HEK293 (cell line): ENCODE results near the gene FNIP1.

Source experiments
- CTCF ChIA-PET: fragments of 350-600 bp; formaldehyde crosslinking; extraction: SDS; loops from one replicate; lab custom pipeline; 2021; ENCODE audit warnings: antibody characterized with exemption; lab: Yijun Ruan, JAX
- POLR2A ChIA-PET: fragments of 300-600 bp; formaldehyde crosslinking; extraction: SDS; loops from one replicate; lab custom pipeline; 2020; ENCODE audit warnings: antibody characterized with exemption, inconsistent platforms; lab: Yijun Ruan, JAX
- H3K27ac ChIP-seq: fragments of 200-500 bp; sonication (Bioruptor generic); 2 replicates; pipeline ENCODE4 v1.5.1; 2014; ENCODE audit warnings: low read depth, low read length, control low read depth, inconsistent platforms; ENCODE audit errors: extremely low read depth
- H3K36me3 ChIP-seq, 2 experiments: fragments of 200-500 bp in 1 of 2; sonication (Bioruptor generic) in 1 of 2; 1 replicate in 1 of 2; 2 replicates in 1 of 2; pipeline ENCODE4 v1.5.1; 2014 to 2017; ENCODE audit warnings: inconsistent platforms in 2 of 2, low read length in 2 of 2; ENCODE audit not compliant: control insufficient read depth in 2 of 2, insufficient read depth in 1 of 2
- H3K4me1 ChIP-seq: fragments of 200-500 bp; sonication (Bioruptor generic); 2 replicates; pipeline ENCODE4 v1.5.1; 2014; ENCODE audit warnings: mild to moderate bottlenecking, low read length, inconsistent platforms; ENCODE audit not compliant: control insufficient read depth, insufficient read depth
- H3K4me3 ChIP-seq: 2 replicates; pipeline ENCODE4 v1.5.1; 2011; ENCODE audit warnings: low read depth, mild to moderate bottlenecking, control low read depth, low read length, moderate library complexity
- H3K9me3 ChIP-seq: fragments of 200-500 bp; sonication (Bioruptor generic); 2 replicates; pipeline ENCODE4 v1.5.1; 2014; ENCODE audit warnings: low read depth, low read length, inconsistent platforms; ENCODE audit not compliant: control insufficient read depth, insufficient read depth
- FEZF1 ChIP-seq: fragments of 450-650 bp; formaldehyde crosslinking; IDR thresholded peaks from 2 replicates; pipeline ENCODE4 v1.5.1; 2016; ENCODE audit warnings: missing biosample characterization, missing genetic modification characterization
- KLF9 ChIP-seq: fragments of 450-650 bp; formaldehyde crosslinking; IDR thresholded peaks from 2 replicates; pipeline ENCODE4 v1.5.1; 2016; ENCODE audit warnings: missing biosample characterization, missing genetic modification characterization, low read depth
- MEIS1 ChIP-seq: sonication (generic); formaldehyde crosslinking; IDR thresholded peaks from 2 replicates; pipeline ENCODE4 v1.8.1; 2022; ENCODE audit warnings: missing genetic modification reagents, mild to moderate bottlenecking, borderline replicate concordance
- RBAK ChIP-seq: fragments of 450-650 bp; formaldehyde crosslinking; IDR thresholded peaks from 2 replicates; pipeline ENCODE4 v1.5.1; 2016; ENCODE audit warnings: missing biosample characterization, missing genetic modification characterization
- SP7 ChIP-seq: fragments of 450-650 bp; formaldehyde crosslinking; IDR thresholded peaks from 2 replicates; pipeline ENCODE4 v1.5.1; 2016; ENCODE audit warnings: missing biosample characterization, missing genetic modification characterization
- ZIC2 ChIP-seq: fragments of 450-650 bp; formaldehyde crosslinking; IDR thresholded peaks from 2 replicates; pipeline ENCODE4 v1.5.1; 2016; ENCODE audit warnings: missing biosample characterization, missing genetic modification characterization
- ZNF121 ChIP-seq: fragments of 450-650 bp; formaldehyde crosslinking; IDR thresholded peaks from 2 replicates; pipeline ENCODE4 v1.5.1; 2016; ENCODE audit warnings: missing biosample characterization, missing genetic modification characterization
- ZNF133 ChIP-seq: fragments of 450-650 bp; formaldehyde crosslinking; IDR thresholded peaks from 2 replicates; pipeline ENCODE4 v1.5.1; 2016; ENCODE audit warnings: missing biosample characterization, missing genetic modification characterization
- ZNF175 ChIP-seq: fragments of 450-650 bp; formaldehyde crosslinking; IDR thresholded peaks from 2 replicates; pipeline ENCODE4 v1.5.1; 2016; ENCODE audit warnings: missing biosample characterization, missing genetic modification characterization
- ZNF184 ChIP-seq: fragments of 450-650 bp; IDR thresholded peaks from 2 replicates; pipeline ENCODE4 v1.5.1; 2018; ENCODE audit warnings: missing biosample characterization, mild to moderate bottlenecking, missing genetic modification characterization
- ZNF2 ChIP-seq: fragments of 450-650 bp; formaldehyde crosslinking; IDR thresholded peaks from 2 replicates; pipeline ENCODE4 v1.5.1; 2016; ENCODE audit warnings: missing biosample characterization, missing genetic modification characterization
- ZNF202 ChIP-seq: fragments of 450-650 bp; formaldehyde crosslinking; IDR thresholded peaks from 2 replicates; pipeline ENCODE4 v1.5.1; 2016; ENCODE audit warnings: missing biosample characterization, missing genetic modification characterization, borderline replicate concordance
- ZNF544 ChIP-seq: fragments of 450-650 bp; formaldehyde crosslinking; IDR thresholded peaks from 2 replicates; pipeline ENCODE4 v1.5.0; 2017; ENCODE audit warnings: missing biosample characterization, missing genetic modification characterization
- ZNF596 ChIP-seq: fragments of 450-650 bp; IDR thresholded peaks from 2 replicates; pipeline ENCODE4 v1.5.0; 2018; ENCODE audit warnings: missing biosample characterization, mild to moderate bottlenecking, missing genetic modification characterization, moderate library complexity
- ZNF600 ChIP-seq: fragments of 450-650 bp; formaldehyde crosslinking; IDR thresholded peaks from 2 replicates; pipeline ENCODE4 v1.5.1; 2016; ENCODE audit warnings: missing biosample characterization, missing genetic modification characterization
- ZNF658 ChIP-seq: fragments of 450-650 bp; formaldehyde crosslinking; IDR thresholded peaks from 2 replicates; pipeline ENCODE4; 2016; ENCODE audit warnings: missing biosample characterization, missing genetic modification characterization
- ZNF664 ChIP-seq: fragments of 450-650 bp; formaldehyde crosslinking; IDR thresholded peaks from 2 replicates; pipeline ENCODE4 v1.5.1; 2016; ENCODE audit warnings: missing biosample characterization, missing genetic modification characterization
- ZNF670 ChIP-seq: fragments of 450-650 bp; formaldehyde crosslinking; IDR thresholded peaks from 2 replicates; pipeline ENCODE4 v1.5.1; 2016; ENCODE audit warnings: missing biosample characterization, missing genetic modification characterization, low read depth
- ZNF776 ChIP-seq: fragments of 450-650 bp; formaldehyde crosslinking; IDR thresholded peaks from 2 replicates; pipeline ENCODE4 v1.5.0; 2017; ENCODE audit warnings: missing biosample characterization, missing genetic modification characterization, borderline replicate concordance
- TF ChIP-seq, protein P1 (sequence below): sonication (generic); formaldehyde crosslinking; IDR thresholded peaks from 2 replicates; pipeline ENCODE4 v1.8.1; 2022; ENCODE audit warnings: mild to moderate bottlenecking, moderate library complexity, missing genetic modification reagents
- TF ChIP-seq, protein P2 (sequence below): fragments of 450-650 bp; formaldehyde crosslinking; IDR thresholded peaks from 2 replicates; pipeline ENCODE4 v1.5.1; 2016; ENCODE audit warnings: missing biosample characterization, missing genetic modification characterization
- TF ChIP-seq, protein P3 (sequence below): fragments of 450-650 bp; formaldehyde crosslinking; IDR thresholded peaks from 2 replicates; pipeline ENCODE4 v1.5.1; 2016; ENCODE audit warnings: missing biosample characterization, missing genetic modification characterization
- TF ChIP-seq, protein P4 (sequence below): fragments of 450-650 bp; formaldehyde crosslinking; IDR thresholded peaks from 2 replicates; pipeline ENCODE4 v1.5.1; 2016; ENCODE audit warnings: missing biosample characterization, missing genetic modification characterization, low read depth

FNIP1 gene

DNA sequence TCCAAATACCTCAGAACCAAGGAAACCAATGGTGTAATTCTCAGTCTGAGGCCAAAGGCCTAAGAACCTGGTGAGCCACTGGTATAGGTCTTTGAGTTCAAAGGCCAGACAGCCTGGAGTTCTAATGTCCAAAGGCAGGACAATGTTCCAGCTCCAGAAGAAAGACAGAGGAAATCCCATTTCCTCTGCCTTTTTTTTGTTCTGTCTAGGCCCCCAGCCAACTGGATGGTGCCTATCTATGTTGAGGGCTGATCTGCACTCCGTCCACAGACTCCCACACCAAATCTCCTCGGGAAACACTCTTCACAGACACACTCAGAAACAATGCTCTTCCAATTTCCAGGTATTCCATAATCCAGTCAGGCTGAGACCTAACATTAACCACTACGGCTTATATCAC lies 30.1 kb downstream of the FNIP1 start:
- H3K36me3 ChIP-seq: no peaks in the 10 kb centered on the region
- H3K4me1 ChIP-seq: no peaks in the 10 kb centered on the region
- ChIA-PET CTCF (no interaction called here), POLR2A (no interaction called here)
- H3K27ac ChIP-seq: no peak overlapping the region
- no peaks in the 10 kb centered on the region for H3K9me3 ChIP-seq
- no peak for TF ChIP-seq ZNF121 (tag by site-specific recombination)
- no peak for TF ChIP-seq ZNF664 (tag by site-specific recombination)
- TF ChIP-seq ZIC2 (tag by site-specific recombination): no peak
- no peak for TF ChIP-seq RBAK (tag by site-specific recombination)
- TF ChIP-seq, protein P1, sequence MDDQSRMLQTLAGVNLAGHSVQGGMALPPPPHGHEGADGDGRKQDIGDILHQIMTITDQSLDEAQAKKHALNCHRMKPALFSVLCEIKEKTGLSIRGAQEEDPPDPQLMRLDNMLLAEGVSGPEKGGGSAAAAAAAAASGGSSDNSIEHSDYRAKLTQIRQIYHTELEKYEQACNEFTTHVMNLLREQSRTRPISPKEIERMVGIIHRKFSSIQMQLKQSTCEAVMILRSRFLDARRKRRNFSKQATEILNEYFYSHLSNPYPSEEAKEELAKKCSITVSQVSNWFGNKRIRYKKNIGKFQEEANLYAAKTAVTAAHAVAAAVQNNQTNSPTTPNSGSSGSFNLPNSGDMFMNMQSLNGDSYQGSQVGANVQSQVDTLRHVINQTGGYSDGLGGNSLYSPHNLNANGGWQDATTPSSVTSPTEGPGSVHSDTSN (CRISPR knock-in tag): no peak
- TF ChIP-seq ZNF184 (tag by site-specific recombination): no peak
- TF ChIP-seq KLF9 (tag by site-specific recombination): no peak
- no peak for TF ChIP-seq ZNF776 (tag by site-specific recombination)
- no peak for TF ChIP-seq ZNF596 (tag by site-specific recombination)
- TF ChIP-seq ZNF600 (tag by site-specific recombination): no peak
- TF ChIP-seq ZNF670 (tag by site-specific recombination): no peak
- TF ChIP-seq, protein P2, sequence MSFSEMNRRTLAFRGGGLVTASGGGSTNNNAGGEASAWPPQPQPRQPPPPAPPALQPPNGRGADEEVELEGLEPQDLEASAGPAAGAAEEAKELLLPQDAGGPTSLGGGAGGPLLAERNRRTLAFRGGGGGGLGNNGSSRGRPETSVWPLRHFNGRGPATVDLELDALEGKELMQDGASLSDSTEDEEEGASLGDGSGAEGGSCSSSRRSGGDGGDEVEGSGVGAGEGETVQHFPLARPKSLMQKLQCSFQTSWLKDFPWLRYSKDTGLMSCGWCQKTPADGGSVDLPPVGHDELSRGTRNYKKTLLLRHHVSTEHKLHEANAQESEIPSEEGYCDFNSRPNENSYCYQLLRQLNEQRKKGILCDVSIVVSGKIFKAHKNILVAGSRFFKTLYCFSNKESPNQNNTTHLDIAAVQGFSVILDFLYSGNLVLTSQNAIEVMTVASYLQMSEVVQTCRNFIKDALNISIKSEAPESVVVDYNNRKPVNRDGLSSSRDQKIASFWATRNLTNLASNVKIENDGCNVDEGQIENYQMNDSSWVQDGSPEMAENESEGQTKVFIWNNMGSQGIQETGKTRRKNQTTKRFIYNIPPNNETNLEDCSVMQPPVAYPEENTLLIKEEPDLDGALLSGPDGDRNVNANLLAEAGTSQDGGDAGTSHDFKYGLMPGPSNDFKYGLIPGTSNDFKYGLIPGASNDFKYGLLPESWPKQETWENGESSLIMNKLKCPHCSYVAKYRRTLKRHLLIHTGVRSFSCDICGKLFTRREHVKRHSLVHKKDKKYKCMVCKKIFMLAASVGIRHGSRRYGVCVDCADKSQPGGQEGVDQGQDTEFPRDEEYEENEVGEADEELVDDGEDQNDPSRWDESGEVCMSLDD: no peak
- TF ChIP-seq FEZF1 (tag by site-specific recombination): no peak
- TF ChIP-seq, protein P3, sequence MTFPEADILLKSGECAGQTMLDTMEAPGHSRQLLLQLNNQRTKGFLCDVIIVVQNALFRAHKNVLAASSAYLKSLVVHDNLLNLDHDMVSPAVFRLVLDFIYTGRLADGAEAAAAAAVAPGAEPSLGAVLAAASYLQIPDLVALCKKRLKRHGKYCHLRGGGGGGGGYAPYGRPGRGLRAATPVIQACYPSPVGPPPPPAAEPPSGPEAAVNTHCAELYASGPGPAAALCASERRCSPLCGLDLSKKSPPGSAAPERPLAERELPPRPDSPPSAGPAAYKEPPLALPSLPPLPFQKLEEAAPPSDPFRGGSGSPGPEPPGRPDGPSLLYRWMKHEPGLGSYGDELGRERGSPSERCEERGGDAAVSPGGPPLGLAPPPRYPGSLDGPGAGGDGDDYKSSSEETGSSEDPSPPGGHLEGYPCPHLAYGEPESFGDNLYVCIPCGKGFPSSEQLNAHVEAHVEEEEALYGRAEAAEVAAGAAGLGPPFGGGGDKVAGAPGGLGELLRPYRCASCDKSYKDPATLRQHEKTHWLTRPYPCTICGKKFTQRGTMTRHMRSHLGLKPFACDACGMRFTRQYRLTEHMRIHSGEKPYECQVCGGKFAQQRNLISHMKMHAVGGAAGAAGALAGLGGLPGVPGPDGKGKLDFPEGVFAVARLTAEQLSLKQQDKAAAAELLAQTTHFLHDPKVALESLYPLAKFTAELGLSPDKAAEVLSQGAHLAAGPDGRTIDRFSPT (tag by site-specific recombination): no peak
- no peak for TF ChIP-seq ZNF544 (tag by site-specific recombination)
- no peak overlapping the region for H3K4me3 ChIP-seq

DNA sequence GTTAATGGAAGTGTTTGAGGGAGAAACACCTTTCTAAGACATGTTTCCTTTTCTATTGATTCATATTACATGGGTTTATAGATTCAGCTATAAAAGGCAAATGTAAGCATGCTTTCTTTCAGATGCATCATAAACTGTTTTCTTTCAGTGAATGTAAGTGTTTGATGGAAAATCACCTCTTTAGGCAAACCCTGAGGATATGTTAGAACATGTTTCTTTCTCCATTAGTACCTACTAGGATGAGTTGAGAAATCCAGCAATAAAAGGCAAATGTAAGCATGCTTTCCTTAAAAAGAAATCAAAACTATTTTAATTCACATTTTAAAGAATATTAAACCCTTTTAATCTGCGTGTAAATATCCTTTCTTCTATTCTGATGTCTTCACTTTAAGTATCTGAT lies 31.6 kb downstream of the FNIP1 start:
- Histone ChIP-seq H3K4me3 (no peak overlapping the region), H3K4me1 (no peaks in the 10 kb centered on the region), H3K9me3 (no peaks in the 10 kb centered on the region), H3K27ac (no peak overlapping the region), H3K36me3 (no peaks in the 10 kb centered on the region)
- ChIA-PET CTCF (no interaction called here), POLR2A (no interaction called here)
- TF ChIP-seq ZNF202 (tag by site-specific recombination): no peak
- TF ChIP-seq, protein P4, sequence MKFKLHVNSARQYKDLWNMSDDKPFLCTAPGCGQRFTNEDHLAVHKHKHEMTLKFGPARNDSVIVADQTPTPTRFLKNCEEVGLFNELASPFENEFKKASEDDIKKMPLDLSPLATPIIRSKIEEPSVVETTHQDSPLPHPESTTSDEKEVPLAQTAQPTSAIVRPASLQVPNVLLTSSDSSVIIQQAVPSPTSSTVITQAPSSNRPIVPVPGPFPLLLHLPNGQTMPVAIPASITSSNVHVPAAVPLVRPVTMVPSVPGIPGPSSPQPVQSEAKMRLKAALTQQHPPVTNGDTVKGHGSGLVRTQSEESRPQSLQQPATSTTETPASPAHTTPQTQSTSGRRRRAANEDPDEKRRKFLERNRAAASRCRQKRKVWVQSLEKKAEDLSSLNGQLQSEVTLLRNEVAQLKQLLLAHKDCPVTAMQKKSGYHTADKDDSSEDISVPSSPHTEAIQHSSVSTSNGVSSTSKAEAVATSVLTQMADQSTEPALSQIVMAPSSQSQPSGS (tag by site-specific recombination): no peak
- TF ChIP-seq SP7 (tag by site-specific recombination): no peak
- no peak for TF ChIP-seq MEIS1 (CRISPR knock-in tag)
- TF ChIP-seq, protein P3 (tag by site-specific recombination): no peak
- TF ChIP-seq ZNF2 (tag by site-specific recombination): no peak
- no peak for TF ChIP-seq ZNF133 (tag by site-specific recombination)
- TF ChIP-seq ZNF658 (tag by site-specific recombination): no peak
- TF ChIP-seq ZNF175: no peak
